ENCODE data around the gene BICC1.
A peak's percentile ranks its signal among the peaks of the same experiment; 100 is the strongest.

BICC1 gene, protein sequence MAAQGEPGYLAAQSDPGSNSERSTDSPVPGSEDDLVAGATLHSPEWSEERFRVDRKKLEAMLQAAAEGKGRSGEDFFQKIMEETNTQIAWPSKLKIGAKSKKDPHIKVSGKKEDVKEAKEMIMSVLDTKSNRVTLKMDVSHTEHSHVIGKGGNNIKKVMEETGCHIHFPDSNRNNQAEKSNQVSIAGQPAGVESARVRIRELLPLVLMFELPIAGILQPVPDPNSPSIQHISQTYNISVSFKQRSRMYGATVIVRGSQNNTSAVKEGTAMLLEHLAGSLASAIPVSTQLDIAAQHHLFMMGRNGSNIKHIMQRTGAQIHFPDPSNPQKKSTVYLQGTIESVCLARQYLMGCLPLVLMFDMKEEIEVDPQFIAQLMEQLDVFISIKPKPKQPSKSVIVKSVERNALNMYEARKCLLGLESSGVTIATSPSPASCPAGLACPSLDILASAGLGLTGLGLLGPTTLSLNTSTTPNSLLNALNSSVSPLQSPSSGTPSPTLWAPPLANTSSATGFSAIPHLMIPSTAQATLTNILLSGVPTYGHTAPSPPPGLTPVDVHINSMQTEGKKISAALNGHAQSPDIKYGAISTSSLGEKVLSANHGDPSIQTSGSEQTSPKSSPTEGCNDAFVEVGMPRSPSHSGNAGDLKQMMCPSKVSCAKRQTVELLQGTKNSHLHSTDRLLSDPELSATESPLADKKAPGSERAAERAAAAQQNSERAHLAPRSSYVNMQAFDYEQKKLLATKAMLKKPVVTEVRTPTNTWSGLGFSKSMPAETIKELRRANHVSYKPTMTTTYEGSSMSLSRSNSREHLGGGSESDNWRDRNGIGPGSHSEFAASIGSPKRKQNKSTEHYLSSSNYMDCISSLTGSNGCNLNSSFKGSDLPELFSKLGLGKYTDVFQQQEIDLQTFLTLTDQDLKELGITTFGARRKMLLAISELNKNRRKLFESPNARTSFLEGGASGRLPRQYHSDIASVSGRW

DNA sequence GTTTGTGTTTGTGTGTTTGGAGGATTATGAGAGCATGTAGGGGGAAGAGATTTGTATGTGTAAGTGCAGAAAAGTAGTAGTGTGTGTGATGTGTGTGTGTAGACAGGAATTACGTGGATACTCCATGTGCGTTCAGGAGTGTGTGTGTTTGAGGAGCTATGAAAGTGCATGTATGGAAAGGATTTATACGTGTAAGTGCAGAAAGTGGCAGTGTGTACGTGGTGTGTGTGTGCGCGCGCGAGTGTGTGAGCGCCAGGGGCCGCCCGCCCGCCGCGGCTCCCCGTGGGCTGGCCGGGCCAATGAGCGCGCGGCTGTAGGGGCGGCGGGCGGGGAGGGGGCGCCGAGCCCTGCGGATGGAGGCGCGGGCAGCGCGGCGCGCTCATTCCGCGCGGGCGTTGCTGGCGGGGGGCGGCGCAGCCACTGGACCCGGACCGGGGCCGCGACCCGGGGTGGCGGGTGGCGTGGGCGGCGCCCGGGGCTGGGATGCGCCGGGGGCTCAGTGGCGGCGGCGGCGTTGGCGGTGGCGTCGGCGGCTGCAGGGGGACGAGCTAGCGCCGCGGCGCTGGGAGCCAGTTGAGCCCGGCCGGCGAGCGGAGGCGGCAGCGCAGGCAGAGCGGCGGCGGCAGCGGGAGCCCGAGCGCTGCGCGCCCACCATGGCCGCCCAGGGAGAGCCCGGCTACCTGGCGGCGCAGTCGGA is at the start of gene BICC1:
BICC1 (plus strand) TSS at position 382 of the 697 bp plus-strand sequence; CDS start at position 654, 272 bp downstream.
- DNase-seq (ENCODE audit: low read depth): peak; percentile 66

DNA sequence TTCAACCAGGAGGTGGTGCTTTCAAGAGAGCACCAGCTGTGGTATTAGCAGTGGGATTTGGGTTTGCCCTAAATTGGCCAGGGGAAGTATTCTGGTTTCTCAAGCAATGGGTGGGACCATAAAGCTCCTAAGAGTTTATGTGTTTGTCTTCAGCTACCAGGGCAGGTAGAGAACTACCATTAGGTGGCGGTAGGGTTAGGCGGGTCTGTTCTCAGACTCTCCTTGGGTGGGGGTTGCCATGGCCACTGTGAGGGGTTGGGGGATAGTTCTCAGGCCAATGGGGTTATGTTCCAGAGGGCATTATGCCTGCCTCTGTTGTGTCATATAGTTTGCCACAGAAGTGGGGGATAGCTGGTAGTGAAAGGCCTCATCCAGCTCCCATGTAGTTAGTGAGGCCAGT is 47.7 kb upstream of the BICC1 start:
- DNase-seq (ENCODE audit: low read depth): no peak

DNA sequence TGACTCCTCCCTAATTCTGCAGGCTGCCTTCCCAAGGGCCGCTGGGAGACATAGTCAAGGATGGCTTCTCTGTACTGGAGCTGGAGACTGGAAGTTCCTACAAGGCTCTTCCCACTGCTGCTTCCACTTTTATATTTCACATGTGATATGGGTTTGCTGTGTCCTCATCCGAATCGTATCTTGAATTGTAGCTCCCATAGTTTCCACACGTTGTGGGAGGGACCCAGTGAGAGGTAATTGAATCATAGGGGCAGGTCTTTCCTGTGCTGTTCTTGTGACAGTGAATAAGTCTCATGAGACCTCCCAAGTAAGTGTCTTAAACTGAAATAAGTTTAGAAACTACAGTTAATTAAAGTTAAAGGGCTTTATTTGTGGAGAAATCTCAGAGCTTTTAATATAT is 47.0 kb upstream of the BICC1 start:
- no peak for DNase-seq (ENCODE audit: low read depth)

DNA sequence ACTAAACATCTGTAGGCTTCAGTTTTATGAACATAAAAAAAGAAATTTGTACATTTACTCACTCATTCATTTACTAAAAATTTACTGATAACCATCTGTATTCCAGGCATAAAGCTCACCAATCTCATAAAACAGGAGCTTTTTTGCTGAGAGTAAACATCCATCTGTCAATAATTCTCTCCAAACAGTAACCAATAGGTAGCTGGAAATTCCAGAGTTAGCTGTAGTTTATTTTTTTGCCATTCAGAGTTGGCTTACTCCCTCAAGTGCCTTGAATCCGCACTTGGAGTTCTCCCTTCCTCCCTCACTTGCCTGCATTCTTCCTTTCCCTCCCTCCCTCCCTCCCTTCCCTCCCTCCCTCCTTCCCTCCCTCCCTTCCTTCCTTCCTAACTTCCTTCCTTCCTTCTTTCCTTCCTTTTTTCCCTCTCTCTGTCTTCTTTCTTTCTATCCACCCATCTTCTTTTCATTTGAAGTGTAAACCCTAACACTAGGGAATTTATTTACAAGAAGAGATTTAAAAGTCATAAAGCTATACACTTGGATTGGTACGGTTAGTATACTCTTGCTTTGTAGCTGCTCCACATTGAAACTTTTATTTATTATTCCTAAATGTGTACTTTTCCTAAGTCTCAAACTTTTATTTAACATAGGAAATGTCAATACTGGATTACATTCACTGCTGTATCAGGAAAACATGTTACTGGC is 44.6 kb upstream of the BICC1 start:
- no peak for DNase-seq (ENCODE audit: low read depth)

DNA sequence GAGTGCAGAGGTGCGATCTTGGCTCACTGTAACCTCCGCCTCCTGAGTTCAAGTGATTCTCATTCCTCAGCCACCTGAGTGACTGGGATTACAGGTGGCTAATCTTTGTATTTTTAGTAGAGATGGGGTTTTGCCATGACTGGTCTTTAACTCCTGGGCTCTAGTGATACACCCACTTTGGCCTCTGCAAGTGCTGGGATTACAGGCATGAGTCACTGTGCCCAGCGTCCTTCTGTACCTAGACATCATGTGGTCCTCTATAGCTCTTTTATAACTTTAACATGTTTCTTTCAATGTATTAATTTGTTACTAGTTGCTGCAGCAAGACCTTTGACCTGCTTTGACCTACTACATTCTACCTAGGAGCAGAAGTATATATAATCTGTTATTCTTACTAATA is 38.7 kb upstream of the BICC1 start:
- peak; percentile 4 for DNase-seq (ENCODE audit: low read depth)

DNA sequence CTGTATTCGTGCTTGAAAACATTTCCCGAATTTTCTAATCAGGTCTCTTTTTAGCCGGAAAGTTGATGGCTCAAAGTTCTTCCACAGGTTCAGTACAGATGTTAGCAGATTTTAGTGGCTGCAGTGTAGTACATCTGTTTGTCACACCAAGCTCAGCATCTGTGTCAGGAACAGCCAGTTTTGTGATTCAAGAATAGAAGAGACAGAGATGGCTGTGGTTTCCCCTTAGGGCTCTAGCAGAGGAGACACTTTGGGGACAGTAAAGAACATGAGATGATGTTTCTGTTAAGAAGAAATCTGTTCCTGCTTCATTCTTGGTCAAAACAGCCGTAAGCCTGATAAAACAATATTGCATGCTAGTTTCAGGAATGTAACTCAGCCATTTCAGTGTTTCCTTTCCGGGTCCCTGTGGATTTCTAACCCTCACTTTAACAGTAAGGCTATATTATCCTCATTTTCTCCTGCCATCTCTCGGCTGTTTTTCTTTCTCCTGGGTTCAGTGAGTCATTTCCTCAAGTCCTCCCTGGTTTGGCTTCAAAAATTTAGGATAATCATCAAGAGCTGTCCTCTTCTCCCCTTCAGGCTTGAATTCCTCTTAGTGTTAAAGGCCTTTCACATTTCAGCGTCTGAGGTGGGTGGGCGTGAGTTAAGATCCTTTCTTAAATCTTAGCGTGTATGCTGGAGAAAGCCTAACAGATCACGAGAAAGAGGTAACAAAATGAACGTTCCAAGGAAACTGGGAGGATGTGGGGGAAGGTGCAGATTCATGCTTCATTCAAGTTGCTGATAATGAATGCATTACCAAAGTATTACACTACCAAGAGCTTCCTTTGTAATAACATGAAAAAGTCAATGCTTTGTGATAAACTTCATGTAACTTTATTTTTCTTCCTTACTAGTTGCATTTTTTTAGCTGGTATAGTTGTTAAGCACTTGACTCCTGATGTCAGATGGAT is 37.1 kb upstream of the BICC1 start:
- DNase-seq (ENCODE audit: low read depth): peak; percentile 70

DNA sequence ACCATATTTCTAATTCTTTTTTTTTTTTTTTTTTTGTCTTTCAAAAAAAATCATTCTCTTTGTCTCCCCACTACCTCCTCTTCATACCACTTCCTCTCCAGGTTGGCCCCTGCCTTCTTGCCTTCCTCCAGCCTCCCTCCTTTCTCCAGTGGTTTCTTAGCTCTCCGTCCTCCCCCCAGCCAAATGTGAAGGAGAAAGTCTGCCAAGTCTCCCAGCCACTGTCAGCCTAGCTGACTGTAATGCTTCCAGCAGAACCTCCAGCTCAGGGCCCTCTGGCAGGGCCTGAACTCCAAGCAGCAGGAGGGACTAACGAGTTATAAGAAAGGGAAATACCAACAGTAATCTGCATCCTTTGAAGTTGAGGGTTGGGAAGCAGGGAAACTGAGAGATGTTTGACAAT is 35.5 kb upstream of the BICC1 start:
- peak; percentile 37 for DNase-seq (ENCODE audit: low read depth)

DNA sequence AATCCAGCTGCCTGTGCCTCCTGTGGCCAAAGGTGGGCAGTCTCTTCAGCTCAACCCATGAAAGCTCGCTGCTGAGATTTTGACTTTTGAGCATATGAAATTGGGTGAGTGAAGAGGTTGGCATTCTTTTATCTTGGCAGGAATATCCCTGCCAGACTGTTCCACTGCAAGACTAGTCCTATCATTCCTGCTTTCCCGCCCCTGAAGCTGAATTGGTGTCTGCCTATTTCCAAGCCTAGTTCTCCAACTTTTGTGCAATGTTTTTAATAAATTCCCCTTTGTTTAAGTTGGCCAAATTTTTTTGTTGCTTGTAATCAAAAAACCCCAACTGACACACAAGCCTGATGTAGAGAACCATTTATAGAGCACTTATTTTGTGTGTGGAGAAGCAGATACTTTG is 34.8 kb upstream of the BICC1 start:
- peak; percentile 20 for DNase-seq (ENCODE audit: low read depth)

DNA sequence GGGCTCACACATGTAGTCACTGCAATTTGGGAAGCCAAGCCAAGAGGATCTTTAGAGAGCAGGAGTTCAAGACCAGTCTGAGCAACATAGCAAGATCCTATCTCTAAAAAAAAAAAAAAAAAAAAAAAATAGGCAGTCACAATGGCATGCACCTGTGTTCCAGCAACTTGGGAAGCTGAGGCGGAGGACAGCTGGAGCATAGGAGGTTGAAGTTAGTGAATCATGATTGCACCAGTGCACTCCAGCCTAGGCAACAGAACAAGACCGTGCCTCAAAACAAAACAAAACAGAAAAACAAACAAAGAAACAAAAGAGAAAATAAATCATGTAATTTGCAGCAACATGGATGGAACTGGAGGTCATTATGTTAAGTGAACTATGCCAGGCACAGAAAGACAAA is 33.6 kb upstream of the BICC1 start:
- no peak for DNase-seq (ENCODE audit: low read depth)

DNA sequence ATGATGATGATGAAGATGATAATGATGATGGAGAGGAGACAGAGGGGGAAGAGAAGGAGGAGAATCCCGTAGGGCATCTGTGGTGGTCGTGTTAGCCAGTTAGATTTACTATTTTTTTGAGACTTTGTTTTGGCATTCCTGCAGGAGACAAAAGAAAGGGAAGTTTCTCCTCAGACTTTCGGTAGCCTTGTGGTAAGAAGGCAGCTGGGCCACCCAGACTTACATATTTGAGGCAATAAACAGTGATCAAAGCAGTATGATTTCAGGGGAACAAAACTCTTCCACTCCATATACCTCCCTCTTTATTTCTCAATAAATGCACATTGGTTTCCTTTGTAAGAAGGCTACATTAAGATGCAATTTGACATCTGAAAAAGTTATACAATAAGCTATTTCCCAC is 32.4 kb upstream of the BICC1 start:
- DNase-seq (ENCODE audit: low read depth): no peak

DNA sequence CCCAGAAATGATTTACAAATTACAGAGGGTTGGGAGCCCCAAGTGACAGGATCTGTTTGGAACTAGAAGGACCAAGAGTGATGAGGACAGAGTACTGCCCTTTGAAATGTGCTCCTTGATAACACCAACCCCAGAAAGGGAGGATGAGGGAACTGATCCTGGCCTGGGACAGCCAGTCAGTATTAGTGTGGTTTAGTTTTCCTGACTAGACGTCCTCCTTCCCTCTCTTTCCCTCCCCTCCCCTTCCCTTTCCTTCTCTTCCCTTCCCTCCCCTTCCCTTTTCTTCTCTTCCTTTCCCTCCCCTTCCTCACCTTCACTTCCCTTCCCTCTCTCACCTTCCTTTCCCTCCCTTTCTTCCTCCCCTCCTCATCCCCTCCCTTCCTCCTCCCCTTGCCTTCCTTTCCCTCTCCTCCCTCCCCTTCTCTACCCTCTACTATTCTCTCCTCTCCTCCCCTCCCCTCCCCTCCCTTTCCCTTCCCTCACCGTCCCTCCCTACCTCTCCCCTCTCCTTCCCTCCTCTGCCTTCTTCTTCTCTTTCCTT is 31.0 kb upstream of the BICC1 start:
- DNase-seq (ENCODE audit: low read depth): no peak

DNA sequence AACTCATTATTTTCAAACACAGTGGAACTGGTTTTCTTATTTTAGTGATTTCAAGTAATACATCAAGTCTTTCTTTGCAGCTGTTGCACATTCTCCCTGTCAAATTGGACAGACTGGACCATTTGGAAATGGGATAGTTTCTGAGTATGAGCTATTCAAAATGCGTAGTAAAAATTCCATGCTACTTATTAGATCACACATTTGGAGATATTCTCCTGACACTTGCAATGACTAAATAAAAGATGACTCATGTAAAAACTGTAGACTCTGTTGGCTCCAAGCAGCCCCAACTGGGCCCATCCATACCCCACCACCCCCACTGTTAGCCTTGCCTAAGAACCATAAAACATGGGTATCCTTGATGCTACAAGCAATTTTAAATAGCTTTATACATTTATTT is 25.9 kb upstream of the BICC1 start:
- no peak for DNase-seq (ENCODE audit: low read depth)

DNA sequence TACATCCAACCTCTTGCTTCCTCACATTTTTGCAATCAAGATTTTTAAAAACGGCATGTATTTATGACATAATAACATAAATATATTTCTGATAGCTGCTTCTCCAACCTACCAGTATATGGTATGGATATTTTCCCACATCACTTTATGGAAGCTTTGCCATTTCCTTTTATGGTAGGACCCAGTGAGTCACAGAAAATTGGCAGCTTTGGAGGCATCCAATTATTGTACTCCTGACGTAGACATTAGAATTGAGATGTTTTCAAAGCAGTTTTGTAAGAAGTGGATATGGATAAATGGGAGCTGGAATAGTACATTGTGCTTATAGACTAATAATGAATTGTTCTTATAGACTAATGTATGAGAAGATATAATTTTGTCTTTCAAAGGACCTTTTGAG is 23.8 kb upstream of the BICC1 start:
- peak; percentile 70 for DNase-seq (ENCODE audit: low read depth)

DNA sequence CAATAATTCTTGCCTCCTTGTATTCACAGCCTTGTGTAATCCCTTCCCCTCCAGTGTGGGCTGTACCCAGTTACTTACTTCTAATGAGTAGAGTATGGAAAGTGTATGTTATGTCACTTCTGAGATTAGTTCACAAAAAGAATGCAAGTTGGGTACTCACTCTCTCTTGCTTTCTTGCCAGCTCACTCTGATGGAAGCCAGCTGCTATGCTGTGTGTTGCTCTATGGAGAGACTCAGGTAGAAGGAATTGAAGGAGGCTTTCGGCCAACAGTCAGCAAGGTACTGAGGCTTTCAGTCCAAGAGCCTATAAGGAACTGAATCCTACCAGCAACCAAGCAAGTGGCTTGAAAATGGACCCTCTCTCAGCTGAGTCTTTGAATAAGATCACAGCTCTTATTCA is 9.7 kb upstream of the BICC1 start:
- DNase-seq (ENCODE audit: low read depth): no peak

DNA sequence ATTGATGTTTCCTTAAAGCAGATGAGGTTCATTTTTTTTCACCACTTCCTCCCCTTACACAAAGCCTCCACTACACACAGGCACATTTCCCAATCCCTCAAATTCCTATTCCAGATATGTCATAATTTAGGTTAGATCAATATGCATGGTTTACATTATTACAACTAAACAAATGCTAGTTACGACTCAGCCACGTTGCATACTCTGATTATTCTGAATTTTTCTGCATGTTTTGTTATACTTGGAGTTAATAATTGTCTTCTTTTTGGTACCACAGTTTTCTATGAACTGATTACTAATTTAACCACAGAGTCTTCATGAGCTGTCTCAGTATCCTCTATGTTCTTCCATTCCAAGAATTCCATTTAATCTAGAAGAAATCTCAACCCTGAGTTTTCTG is 4.4 kb upstream of the BICC1 start:
- DNase-seq (ENCODE audit: low read depth): peak; percentile 91

DNA sequence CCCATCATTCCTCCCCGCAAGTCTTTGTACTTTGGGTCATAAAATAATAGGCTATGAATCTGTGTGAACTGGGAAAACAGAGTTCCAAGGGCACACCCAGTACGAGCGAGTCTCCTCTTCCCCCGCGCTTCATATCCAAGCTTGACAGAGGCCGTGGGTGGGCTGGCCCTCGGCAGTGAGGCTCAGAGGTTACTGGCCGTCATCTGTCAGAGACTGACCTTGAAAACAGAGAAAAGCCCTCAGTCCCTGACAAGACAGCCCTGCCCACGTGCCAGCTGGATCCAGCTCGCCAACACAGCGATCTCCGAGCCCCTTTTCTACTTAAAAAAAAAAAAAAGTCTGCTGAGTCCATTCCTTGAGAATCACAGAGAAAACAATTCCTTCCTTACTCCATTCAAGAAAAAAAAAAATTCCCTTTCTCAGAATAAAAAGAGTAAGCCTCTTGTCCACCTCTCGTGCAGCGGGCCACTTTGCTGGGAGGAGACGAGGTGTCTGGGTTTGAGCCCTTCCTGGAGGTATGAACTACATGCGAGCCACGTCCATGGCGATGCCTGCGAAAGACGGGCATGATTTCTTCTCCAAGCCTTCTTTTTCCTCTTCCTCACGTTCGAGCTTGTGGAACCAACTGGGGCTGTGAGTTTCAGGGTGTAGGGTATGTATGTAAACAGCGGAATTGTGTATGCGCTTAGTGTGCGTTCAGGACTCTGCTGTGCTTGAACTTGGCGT is 744 bp upstream of the BICC1 start:
- DNase-seq (ENCODE audit: low read depth): peak; percentile 3

DNA sequence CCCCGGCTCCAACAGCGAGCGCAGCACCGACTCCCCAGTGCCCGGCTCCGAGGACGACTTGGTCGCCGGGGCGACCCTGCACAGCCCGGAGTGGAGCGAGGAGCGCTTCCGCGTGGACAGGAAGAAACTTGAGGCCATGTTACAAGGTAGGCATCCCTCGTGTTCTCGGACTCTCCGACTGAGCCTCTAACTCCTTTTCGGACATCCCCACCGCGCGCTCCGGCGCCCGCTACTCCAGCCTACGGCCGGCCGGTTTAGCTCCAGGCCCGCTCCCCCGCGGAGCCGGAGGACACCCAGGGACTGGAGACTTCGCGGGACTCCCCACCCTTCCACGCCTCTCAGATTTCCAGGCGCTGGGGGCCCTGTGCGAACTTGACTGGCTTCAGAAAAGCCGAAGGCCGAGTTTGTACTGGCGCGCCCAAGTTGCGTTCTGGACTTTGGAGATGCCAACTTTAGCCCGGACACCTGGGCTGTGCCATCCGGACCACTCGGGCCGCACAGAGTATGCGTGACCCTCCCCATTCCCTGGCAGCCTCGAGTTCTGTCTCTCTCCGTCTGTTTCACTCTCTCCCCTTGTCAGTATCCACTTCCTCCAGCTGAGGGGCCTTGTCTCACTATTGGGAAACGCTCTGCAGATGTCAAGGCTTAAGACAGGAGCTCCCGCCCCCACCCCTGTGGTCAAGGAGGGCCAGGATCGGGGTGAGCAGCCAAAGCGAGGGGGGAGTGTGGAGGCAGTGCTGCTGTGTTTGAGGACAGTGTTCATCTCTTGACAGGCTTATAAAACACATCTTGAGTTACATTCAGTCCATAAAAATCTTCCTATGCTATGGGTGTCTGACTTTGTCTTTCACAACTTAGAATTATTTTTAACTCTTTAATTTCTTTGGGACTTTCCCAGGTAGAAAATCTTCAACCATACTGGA is 777 bp downstream of the BICC1 start:
- DNase-seq (ENCODE audit: low read depth): peak; percentile 78

DNA sequence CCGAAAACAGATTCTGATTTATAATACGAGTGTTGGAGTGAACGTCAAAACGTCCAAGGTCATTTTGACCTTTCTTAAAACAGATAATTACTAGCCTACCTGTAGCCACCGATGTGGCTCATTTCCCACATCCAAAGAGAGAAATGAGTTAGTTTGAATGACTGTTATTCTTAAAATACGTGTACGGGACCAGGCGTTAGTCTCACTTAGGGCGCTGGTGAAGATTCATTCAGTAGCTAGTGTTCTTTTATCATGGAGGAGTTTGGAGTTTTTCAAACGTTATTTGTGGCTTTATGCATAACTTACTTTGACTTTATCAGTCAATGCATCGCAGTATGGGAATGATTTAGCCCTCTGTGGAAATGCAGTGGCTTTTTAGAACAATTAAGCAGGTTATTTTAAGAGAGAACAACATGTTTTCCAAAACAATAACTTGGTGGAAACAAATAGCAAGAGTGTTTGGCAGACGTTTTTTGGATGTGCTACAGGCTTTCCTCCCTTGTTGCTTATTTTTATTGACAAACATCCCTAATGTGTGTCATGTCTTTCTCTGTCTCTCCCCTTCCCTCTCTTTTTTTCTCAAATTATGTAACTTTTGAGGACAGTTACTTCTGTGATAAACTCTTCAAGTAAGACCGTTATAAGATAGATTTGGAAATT is 1.6 kb downstream of the BICC1 start:
- DNase-seq (ENCODE audit: low read depth): no peak

All from fibroblast of gingiva (primary cell).